ENCODE measurements around the gene NDUFS5. TPM values are rescaled to one million over a fixed set of nuclear protein-coding genes. Genes with fewer than 3 reads are reported as not detected.
"Not testable (repeated sequence)": the region's sequence is repeated elsewhere in the genome, so short reads cannot be mapped to it uniquely, and the experiment has no call there.

Gene NDUFS5
- total RNA-seq, 4 donors from 2014 or later = 428 to 631 (median 514) TPM

DNA sequence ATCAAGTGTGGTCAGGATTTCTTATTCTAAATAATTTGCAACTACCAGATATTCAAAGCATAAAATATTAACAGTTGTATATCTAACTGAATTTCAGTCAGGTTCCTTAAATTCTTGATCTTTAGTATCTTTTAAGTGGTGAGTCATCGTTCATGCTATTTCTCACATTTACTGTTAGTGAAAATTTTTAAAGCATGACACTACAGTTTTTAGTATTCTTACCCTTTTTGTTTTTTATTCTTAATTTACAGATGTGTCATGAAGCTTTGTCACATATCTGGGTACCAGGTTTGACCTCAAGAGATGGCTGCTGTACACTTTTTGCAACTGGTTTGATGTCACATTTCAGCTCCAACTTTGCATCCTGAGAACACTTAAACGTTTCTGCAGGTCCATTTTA is 22.4 kb upstream of the NDUFS5 start:
- intact Hi-C loops (cut with DNase I) = no loop called here

DNA sequence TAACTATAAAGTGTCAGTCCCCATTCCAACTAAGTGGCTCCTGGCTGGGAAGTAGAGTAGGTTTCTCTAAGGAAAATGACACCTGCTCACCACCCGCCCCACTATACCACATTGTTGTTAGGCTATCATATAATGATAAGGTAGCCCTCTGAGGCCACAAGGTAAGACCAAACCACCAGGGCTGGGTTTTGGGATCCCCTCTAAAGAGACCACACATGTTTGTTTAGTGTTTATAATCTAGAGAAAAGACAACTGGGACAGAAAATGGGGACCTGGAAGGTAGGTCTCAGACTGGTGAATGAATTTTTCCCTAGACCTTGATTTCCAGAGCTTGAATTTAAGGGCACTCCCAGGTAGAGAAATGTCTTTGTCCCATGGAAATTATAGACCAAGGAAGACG is 19.9 kb upstream of the NDUFS5 start:
- Histone ChIP-seq H3K27me3 (no peaks in the 10 kb centered on the region), H3K9me3 (no peaks in the 10 kb centered on the region), H3K4me1 (no peaks in the 10 kb centered on the region), H3K27ac (no peak overlapping the region), H3K36me3 (peaks cover 67 to 79% of the 10 kb centered on the region in 2 donors), H3K4me3 (replicated peaks in 1 of 3) (no peak overlapping the region)
- no peak for DNase-seq
- intact Hi-C loops (cut with DNase I) = no loop called here
- TF ChIP-seq POLR2A (IDR thresholded peaks at IDR 0.05) = no peak
- TF ChIP-seq, protein P1, sequence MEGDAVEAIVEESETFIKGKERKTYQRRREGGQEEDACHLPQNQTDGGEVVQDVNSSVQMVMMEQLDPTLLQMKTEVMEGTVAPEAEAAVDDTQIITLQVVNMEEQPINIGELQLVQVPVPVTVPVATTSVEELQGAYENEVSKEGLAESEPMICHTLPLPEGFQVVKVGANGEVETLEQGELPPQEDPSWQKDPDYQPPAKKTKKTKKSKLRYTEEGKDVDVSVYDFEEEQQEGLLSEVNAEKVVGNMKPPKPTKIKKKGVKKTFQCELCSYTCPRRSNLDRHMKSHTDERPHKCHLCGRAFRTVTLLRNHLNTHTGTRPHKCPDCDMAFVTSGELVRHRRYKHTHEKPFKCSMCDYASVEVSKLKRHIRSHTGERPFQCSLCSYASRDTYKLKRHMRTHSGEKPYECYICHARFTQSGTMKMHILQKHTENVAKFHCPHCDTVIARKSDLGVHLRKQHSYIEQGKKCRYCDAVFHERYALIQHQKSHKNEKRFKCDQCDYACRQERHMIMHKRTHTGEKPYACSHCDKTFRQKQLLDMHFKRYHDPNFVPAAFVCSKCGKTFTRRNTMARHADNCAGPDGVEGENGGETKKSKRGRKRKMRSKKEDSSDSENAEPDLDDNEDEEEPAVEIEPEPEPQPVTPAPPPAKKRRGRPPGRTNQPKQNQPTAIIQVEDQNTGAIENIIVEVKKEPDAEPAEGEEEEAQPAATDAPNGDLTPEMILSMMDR (IDR thresholded peaks at IDR 0.05) = no peak
- WGBS, 2 donors = 64 to 97% methylated on average over 2 of the region's 2 CpGs

More for the DNA sequence above, 22.4 kb upstream of the NDUFS5 start:
- 75 to 84% methylated on average over 2 of the region's 2 CpGs for WGBS, 2 donors
- Histone ChIP-seq H3K36me3 (peaks cover 63 to 83% of the 10 kb centered on the region in 2 donors), H3K4me3 (replicated peaks in 1 of 3) (no peak overlapping the region), H3K27me3 (no peaks in the 10 kb centered on the region), H3K9me3 (no peaks in the 10 kb centered on the region), H3K27ac (no peak overlapping the region), H3K4me1 (no peaks in the 10 kb centered on the region)
- TF ChIP-seq, protein P1 (IDR thresholded peaks at IDR 0.05) = no peak
- no peak for TF ChIP-seq POLR2A (IDR thresholded peaks at IDR 0.05)
- no peak for DNase-seq

DNA sequence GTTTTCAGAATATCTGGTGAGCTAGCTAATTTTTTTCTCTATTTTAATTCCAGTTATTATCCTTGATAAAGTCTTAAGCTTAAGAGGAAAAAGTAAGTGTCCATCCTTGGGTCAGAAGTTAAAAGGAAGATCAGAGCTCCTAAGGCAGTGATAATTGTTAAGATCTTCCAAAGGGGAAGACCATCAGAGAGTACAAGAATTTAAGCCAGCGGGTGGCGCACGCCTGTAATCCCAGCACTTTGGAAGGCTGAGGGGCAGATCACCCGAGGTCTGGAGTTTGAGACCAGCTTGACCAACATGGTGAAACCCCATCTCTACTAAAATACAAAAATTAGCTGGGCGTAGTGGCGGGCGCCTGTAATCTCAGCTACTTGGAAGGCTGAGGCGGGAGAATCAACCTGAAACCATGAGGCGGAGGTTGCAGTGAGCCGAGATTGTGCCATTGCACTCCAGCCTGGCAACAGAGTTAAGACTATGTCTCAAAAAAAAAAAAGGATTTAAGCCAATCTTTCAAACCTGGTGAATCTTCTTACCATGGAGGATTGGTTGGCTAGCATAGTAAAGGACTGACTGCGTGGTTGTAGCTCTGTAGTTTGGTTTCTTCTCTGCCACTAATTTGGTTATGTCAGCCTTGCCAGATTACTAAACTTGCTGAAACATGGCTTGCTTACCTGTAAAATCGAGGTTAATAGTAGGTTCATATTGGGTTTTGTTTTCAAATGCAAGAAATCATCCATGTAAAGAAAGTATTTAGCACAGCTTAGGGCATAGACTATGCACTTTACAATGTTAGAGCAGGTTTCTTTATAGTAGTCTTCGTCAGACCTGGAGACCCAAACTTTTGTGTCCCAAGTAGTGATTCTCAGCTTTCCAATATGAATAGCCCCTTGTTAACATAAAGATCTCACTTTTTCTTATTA is 19.2 kb upstream of the NDUFS5 start:
- intact Hi-C loops (cut with DNase I) = no loop called here
- 93 to 94% methylated on average over 13 of the region's 13 CpGs for WGBS, 2 donors

DNA sequence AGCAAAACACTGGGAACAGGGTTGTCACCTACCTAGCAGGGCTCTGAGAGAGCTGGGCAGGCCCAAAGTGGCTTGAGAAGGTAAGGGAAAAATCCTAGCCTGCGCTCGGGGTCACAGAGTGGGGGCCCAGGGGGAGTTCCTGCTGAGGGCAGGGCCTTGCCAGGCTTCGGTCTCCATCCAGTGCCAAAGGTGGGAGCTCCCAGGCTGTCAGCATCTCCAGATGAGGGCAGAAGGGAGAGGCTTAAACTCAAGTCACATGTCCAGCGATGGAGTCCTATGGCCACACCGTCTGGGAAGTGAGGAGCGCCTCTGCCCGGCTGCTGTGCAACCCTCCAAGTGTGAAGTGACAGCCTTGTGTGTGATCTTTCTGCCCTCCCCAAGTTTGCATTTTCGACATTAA is 11.2 kb upstream of the NDUFS5 start:
- H3K4me3 ChIP-seq (replicated peaks in 1 of 3); H3K4me1 ChIP-seq; H3K9me3 ChIP-seq; H3K36me3 ChIP-seq; DNase-seq; H3K27me3 ChIP-seq; intact Hi-C loops (cut with DNase I); H3K27ac ChIP-seq: not testable (repeated sequence)
- WGBS, 2 donors = 86 to 90% methylated on average over 7 to 8 of the region's 8 CpGs

More for the DNA sequence above, 19.2 kb upstream of the NDUFS5 start:
- no peaks in the 10 kb centered on the region for H3K27me3 ChIP-seq
- peaks cover 61 to 72% of the 10 kb centered on the region in 2 donors for H3K36me3 ChIP-seq
- TF ChIP-seq, protein P1 (IDR thresholded peaks at IDR 0.05) = no peak
- no peak for TF ChIP-seq POLR2A (IDR thresholded peaks at IDR 0.05)
- H3K4me1 ChIP-seq = no peaks in the 10 kb centered on the region
- no peaks in the 10 kb centered on the region for H3K9me3 ChIP-seq
- no peak overlapping the region for H3K4me3 ChIP-seq (replicated peaks in 1 of 3)
- DNase-seq = no peak
- H3K27ac ChIP-seq = no peak overlapping the region

DNA sequence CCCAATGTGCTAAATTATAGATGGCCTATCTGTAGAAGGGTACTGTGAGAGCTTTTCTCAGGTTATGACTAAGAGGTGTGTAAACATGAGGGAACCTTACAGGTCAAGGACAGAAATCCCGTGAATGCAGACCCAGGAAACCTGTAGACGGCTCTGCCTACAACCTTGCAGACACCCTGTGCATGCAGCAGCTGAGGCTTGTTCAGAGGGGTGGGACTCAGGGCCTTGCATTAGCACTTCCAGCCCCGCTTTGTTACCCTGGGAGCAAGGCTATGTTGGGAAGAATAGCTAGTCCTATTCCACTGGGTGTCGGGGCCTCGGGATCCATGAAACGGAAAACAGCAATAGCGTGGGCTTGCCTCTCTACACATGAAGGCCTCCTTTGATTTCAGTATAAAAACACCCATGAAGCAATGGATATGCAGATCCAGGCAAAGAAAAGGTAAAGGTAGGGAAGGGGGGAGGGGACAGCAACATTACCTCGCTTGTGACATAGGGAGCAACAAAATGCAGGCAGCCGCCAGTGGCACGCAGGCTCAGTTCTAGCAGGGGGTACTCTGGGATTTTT is 9.5 kb upstream of the NDUFS5 start:
- TF ChIP-seq, protein P1 (IDR thresholded peaks at IDR 0.05) = no peak
- no peak for TF ChIP-seq POLR2A (IDR thresholded peaks at IDR 0.05)
- Histone ChIP-seq H3K27me3 (no peaks in the 10 kb centered on the region), H3K36me3 (no peaks in the 10 kb centered on the region), H3K4me1 (no peaks in the 10 kb centered on the region), H3K9me3 (no peaks in the 10 kb centered on the region), H3K4me3 (replicated peaks in 1 of 3) (no peak overlapping the region), H3K27ac (no peak overlapping the region)
- 67 to 70% methylated on average over 10 of the region's 10 CpGs for WGBS, 2 donors
- DNase-seq = no peak
- intact Hi-C loops (cut with DNase I) = no loop called here
